ENCODE results near the gene TWIST2.

DNA sequence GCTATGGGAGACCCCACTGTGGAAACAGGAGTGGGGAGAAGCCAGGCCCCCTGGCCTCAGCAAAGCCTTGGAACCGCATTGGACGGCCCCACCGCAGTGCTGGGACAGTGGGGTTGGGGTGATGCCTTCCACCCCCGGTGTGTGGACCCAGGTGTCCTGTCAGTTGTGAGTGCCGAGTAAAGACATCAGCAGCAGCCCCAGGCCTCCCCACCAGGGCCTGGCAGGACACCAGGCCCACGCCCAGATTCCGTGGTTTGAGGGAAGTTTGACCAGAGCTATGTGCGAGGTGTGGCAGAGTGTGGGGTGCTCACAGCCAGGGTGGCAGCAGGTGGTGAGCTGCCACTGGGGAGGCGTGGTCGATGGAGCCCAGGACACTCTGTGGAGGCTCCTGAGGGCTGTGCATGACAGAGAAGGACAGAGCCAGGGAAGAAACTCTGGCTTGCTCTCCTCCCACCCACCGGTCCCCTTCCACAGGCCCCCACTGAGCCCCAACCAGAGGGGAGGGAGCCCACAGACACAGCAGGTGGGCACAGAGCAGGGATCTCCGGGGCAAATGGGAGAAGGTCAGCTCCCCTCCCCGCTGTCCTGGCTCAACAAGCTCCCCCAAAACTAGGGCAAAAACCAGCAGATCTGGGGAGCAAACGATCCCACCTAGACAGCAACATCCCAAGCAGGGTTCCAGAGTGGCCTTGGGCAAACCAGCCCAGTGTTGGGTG lies 69.1 kb downstream of the TWIST2 start:
- TF ChIP-seq EZH2 (IDR thresholded peaks at IDR 0.05) = no peak
- no peak for TF ChIP-seq POLR2AphosphoS5 (IDR thresholded peaks at IDR 0.05; ENCODE audit: borderline replicate concordance, low read depth, low read length)
